GM12878 (cell line): ENCODE results near the gene PRUNE2. TPM values are rescaled to one million over a fixed set of nuclear protein-coding genes. Genes with fewer than 3 reads are reported as not detected.

Experiments used
- ATAC-seq: fragments of 200-7000 bp; cut with Tn5 transposase; 3 replicates; pipeline ENCODE4 v1.9.1; 2020; ENCODE audit warnings: mild to moderate bottlenecking, moderate library complexity
- BruUV-seq: library from RNA; stranded (reverse); fragments of 400-500 nt; replicated peaks from 2 replicates; lab custom pipeline; 2021; lab: Mats Ljungman, UMichigan
- CTCF ChIA-PET: fragments of 300-600 bp; sonication (Branson Sonifier 250); formaldehyde crosslinking; extraction: SDS; loops from one replicate; lab custom pipeline; 2021; ENCODE audit warnings: inconsistent platforms; lab: Yijun Ruan, JAX
- POLR2A ChIA-PET: fragments of 350-600 bp; formaldehyde crosslinking; extraction: SDS; loops from one replicate; lab custom pipeline; 2021; ENCODE audit warnings: inconsistent platforms; lab: Charles Lee
- RAD21 ChIA-PET: fragments of 300-600 bp; sonication (Branson Sonifier 250); formaldehyde crosslinking; loops from one replicate; lab custom pipeline; 2023; ENCODE audit warnings: antibody characterized with exemption; ENCODE audit not compliant: unreplicated experiment; lab: Charles Lee
- SMC1A ChIA-PET: fragments of 300-600 bp; sonication (Branson Sonifier 250); formaldehyde crosslinking; loops from one replicate; lab custom pipeline; 2023; ENCODE audit not compliant: unreplicated experiment, uncharacterized antibody; lab: Charles Lee
- DNase-seq: peaks from one replicate; pipeline ENCODE4 v3.0.0-alpha.2; 2011; ENCODE audit warnings: low read depth, low spot score
- FAIRE-seq: peaks from 3 replicates; lab custom pipeline; 2011; peaks lifted over from hg19 to GRCh38; lab: Jason Lieb, UNC
- H2AFZ ChIP-seq: 2 replicates; pipeline ENCODE4 v1.6.0; 2011; ENCODE audit warnings: low read depth, low read length, control low read depth; ENCODE audit not compliant: control insufficient read depth
- H3K27ac ChIP-seq: 2 replicates; pipeline ENCODE4 v1.5.1; 2011; ENCODE audit warnings: control low read depth; ENCODE audit not compliant: control insufficient read depth, insufficient read depth
- H3K27me3 ChIP-seq, 2 experiments: replicated peaks in 1 of 2; 2 replicates each; pipeline versions ENCODE4 v1.6.0 to v1.6.1; 2011; ENCODE audit warnings: low read length in 1 of 2; ENCODE audit not compliant: control insufficient read depth in 2 of 2, insufficient read depth in 2 of 2
- H3K36me3 ChIP-seq, 2 experiments: 2 replicates each; pipeline ENCODE4 v1.5.1; 2011; ENCODE audit warnings: low read length in 1 of 2; ENCODE audit not compliant: control insufficient read depth in 2 of 2, insufficient read depth in 2 of 2
- H3K4me1 ChIP-seq: 2 replicates; pipeline ENCODE4 v1.6.1; 2011; ENCODE audit warnings: mild to moderate bottlenecking, low read length, moderate library complexity, mixed read lengths; ENCODE audit not compliant: control insufficient read depth, insufficient read depth
- H3K4me2 ChIP-seq: 2 replicates; pipeline ENCODE4 v1.6.0; 2011; ENCODE audit warnings: control low read depth; ENCODE audit not compliant: control insufficient read depth, insufficient read depth
- H3K4me3 ChIP-seq: fragments of 200-600 bp; sonication (generic); 2 replicates; pipeline ENCODE4 v1.5.1; 2016
- H3K79me2 ChIP-seq: 2 replicates; pipeline ENCODE4 v1.6.0; 2011; ENCODE audit warnings: low read length; ENCODE audit not compliant: control insufficient read depth, insufficient read depth
- H3K9ac ChIP-seq: 2 replicates; pipeline ENCODE4 v1.8.0; 2011; ENCODE audit warnings: low read length, control low read depth, mixed read lengths; ENCODE audit not compliant: control insufficient read depth, insufficient read depth
- H3K9me3 ChIP-seq: replicated peaks from 3 replicates; pipeline ENCODE4 v1.5.1; 2011; ENCODE audit warnings: mild to moderate bottlenecking, low read length; ENCODE audit not compliant: control insufficient read depth, insufficient read depth
- H4K20me1 ChIP-seq: 2 replicates; pipeline ENCODE4 v1.6.0; 2011; ENCODE audit not compliant: control insufficient read depth, insufficient read depth
- ASH2L ChIP-seq: fragments of 300-600, 200-600 bp; sonication (generic); IDR thresholded peaks from 2 replicates; pipeline ENCODE4 v1.6.1; 2017; ENCODE audit warnings: low read depth, mild to moderate bottlenecking, borderline replicate concordance
- IRF3 ChIP-seq: fragments of 450-650 bp; IDR thresholded peaks from 2 replicates; pipeline ENCODE4 v1.6.1; 2014; ENCODE audit warnings: mild to moderate bottlenecking
- NFIC ChIP-seq: IDR thresholded peaks from 2 replicates; pipeline ENCODE4 v1.6.1; 2012; ENCODE audit warnings: low read depth, mild to moderate bottlenecking, inconsistent platforms, low read length, moderate library complexity
- POLR2AphosphoS2 ChIP-seq: IDR thresholded peaks from 2 replicates; pipeline ENCODE4 v1.6.1; 2011; ENCODE audit warnings: low read depth, mild to moderate bottlenecking, low read length, improper control_type of control experiment, moderate library complexity
- POU2F2 ChIP-seq: IDR thresholded peaks from 3 replicates; pipeline ENCODE4 v1.6.1; 2011; ENCODE audit warnings: low read depth, mild to moderate bottlenecking, low read length, borderline replicate concordance
- SIX5 ChIP-seq: IDR thresholded peaks from 2 replicates; pipeline ENCODE4 v1.6.1; 2011; ENCODE audit warnings: mild to moderate bottlenecking, low read depth, low read length, moderate library complexity; ENCODE audit not compliant: severe bottlenecking
- SMAD1 ChIP-seq: fragments of 450-650 bp; IDR thresholded peaks from 2 replicates; pipeline ENCODE4 v1.6.1; 2018; ENCODE audit warnings: mild to moderate bottlenecking, low read depth; ENCODE audit not compliant: partially characterized antibody
- TCF7 ChIP-seq: IDR thresholded peaks from 2 replicates; pipeline ENCODE4 v1.6.1; 2014; ENCODE audit warnings: antibody characterized with exemption, borderline replicate concordance
- WRNIP1 ChIP-seq: IDR thresholded peaks from 2 replicates; pipeline ENCODE4 v1.6.1; 2011; ENCODE audit warnings: low read depth, low read length, improper control_type of control experiment, borderline replicate concordance
- ZZZ3 ChIP-seq: IDR thresholded peaks from 2 replicates; pipeline ENCODE4 v1.6.1; 2011; ENCODE audit warnings: low read depth; ENCODE audit not compliant: control insufficient read depth, insufficient read length
- WGBS: methylation state at CpG from one replicate; pipeline ENCODE4 v1.1.6; 2016; ENCODE audit warnings: low lambda C conversion rate; ENCODE audit not compliant: insufficient replicate concordance, insufficient coverage; ENCODE audit errors: missing lambda C conversion rate; 5-methylcytosine and 5-hydroxymethylcytosine counted together
- in situ Hi-C: fragments of 300-500 bp; cut with MboI; formaldehyde crosslinking; loops from 9 replicates; pipeline ENCODE4 v1.14.3; 2018; ENCODE audit warnings: mixed read lengths
- intact Hi-C: fragments of 100-400 bp; cut with micrococcal nuclease; formaldehyde crosslinking; loops from one replicate; pipeline ENCODE4 v1.14.2; 2022; ENCODE audit not compliant: unreplicated experiment
- polyA plus RNA-seq, 11 experiments: library from polyadenylated mRNA; depleted of rRNA in 4 of 11; unstranded in 6 of 11; stranded (reverse) in 5 of 11; fragments of >200 nt; fragmentation: Nextera tagmentation in 4 of 11; fragmentation: Illumina TruSeq in 1 of 11; extraction: Ambion mirVana in 4 of 11; extraction: Trizol in 1 of 11; gene quantifications; 1 replicate in 1 of 11; 2 replicates in 10 of 11; pipeline versions ENCODE4 v1.2.1 to v1.2.3, GENCODE V29; 2011 to 2016; ENCODE audit warnings: inconsistent platforms in 2 of 11, missing spikeins in 2 of 11, low read depth in 1 of 11
- total RNA-seq, 4 experiments: library from RNA; depleted of rRNA in 3 of 4; stranded (reverse); fragments of >200 nt in 3 of 4; fragmentation: Illumina TruSeq in 1 of 4; extraction: Trizol in 1 of 4; gene quantifications; 2 replicates each; pipeline versions ENCODE4 v1.2.1 to v1.2.3, GENCODE V29; 2013 to 2021
- TF ChIP-seq, protein P1 (sequence below): fragments of 450-650 bp; IDR thresholded peaks from 2 replicates; pipeline ENCODE4 v1.6.1; 2018; ENCODE audit warnings: borderline replicate concordance, mild to moderate bottlenecking; ENCODE audit not compliant: partially characterized antibody

The PRUNE2 gene
- total and polyA plus RNA-seq, 10 of the 15 experiments (the other 5 are each of a cell fraction or from before 2014, with no cell fraction given) = 0.07 to 0.63 (median 0.25) TPM

DNA sequence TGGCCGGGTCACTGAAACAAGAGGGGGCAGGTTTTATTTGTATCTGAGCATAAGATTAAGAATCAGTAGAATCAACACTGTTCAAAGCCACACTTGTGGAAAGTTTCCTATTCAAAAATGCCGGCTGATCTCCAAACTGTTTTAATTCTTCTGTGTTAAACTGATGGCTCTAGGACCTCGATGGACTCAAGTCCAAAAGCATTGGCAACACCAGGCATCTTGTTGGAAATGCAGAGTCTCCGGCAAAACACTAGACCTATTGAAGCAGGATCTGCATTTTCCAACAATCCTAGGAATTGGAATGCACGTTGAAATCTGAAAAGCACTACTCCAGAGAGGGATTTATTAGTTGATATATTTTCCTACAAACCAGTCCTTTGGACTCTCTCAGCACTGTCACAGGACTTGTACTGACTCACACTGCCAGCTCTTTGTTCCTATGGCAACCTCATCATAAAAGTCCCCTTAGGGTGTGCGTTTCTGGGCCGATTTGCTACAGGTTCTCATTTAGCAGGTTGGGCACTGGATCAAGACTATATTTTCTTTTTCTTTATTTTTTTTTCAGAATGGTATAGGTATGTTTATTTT lies 189.7 kb downstream of the PRUNE2 start:
- Histone ChIP-seq H3K9me3 (no peaks in the 10 kb centered on the region), H3K36me3 (no peaks in the 10 kb centered on the region), H3K9ac (no peak overlapping the region), H3K27me3 (peaks cover 0 to 6% of the 10 kb centered on the region in 2 experiments; a peak in 1 of 4 replicates), H3K27ac (no peak overlapping the region), H4K20me1 (no peaks in the 10 kb centered on the region), H2AFZ (no peak overlapping the region), H3K4me2 (no peak overlapping the region), H3K4me3 (no peak overlapping the region), H3K4me1 (no peaks in the 10 kb centered on the region), H3K79me2 (no peaks in the 10 kb centered on the region)
- BruUV-seq = no TSS peak
- DNase-seq (no peak), ATAC-seq (no peak), FAIRE-seq (no peak)
- TF ChIP-seq SMAD1 (no peak), TCF7 (no peak), SIX5 (no peak), POLR2AphosphoS2 (no peak), POU2F2 (no peak), IRF3 (no peak), ASH2L (no peak), WRNIP1 (no peak), ZZZ3 (no peak), NFIC (no peak)
- TF ChIP-seq, protein P1, sequence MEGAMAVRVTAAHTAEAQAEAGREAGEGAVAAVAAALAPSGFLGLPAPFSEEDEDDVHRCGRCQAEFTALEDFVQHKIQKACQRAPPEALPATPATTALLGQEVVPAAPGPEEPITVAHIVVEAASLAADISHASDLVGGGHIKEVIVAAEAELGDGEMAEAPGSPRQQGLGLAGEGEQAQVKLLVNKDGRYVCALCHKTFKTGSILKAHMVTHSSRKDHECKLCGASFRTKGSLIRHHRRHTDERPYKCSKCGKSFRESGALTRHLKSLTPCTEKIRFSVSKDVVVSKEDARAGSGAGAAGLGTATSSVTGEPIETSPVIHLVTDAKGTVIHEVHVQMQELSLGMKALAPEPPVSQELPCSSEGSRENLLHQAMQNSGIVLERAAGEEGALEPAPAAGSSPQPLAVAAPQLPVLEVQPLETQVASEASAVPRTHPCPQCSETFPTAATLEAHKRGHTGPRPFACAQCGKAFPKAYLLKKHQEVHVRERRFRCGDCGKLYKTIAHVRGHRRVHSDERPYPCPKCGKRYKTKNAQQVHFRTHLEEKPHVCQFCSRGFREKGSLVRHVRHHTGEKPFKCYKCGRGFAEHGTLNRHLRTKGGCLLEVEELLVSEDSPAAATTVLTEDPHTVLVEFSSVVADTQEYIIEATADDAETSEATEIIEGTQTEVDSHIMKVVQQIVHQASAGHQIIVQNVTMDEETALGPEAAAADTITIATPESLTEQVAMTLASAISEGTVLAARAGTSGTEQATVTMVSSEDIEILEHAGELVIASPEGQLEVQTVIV = no peak
- in situ Hi-C loops (no loop called here), intact Hi-C loops (no loop called here)
- CTCF ChIA-PET = no interaction called here
- 43% methylated on average over 7 of the region's 7 CpGs for WGBS
- SMC1A ChIA-PET = interaction anchor here (1.5 kb wide), 1 partner anchor 10 kb away, joined by 4 read pairs; no protein-coding TSS in a partner anchor
- POLR2A ChIA-PET = no interaction called here
- RAD21 ChIA-PET = no interaction called here
